HG02885 (cell line): Measurements from ENCODE around the gene RASGRP2.

Experiments used
- ATAC-seq: cut with Tn5 transposase; IDR thresholded peaks from one replicate; pipeline ENCODE4 v1.9.1; 2021; ENCODE audit warnings: mild to moderate bottlenecking; ENCODE audit not compliant: unreplicated experiment, poor library complexity

The RASGRP2 gene

DNA sequence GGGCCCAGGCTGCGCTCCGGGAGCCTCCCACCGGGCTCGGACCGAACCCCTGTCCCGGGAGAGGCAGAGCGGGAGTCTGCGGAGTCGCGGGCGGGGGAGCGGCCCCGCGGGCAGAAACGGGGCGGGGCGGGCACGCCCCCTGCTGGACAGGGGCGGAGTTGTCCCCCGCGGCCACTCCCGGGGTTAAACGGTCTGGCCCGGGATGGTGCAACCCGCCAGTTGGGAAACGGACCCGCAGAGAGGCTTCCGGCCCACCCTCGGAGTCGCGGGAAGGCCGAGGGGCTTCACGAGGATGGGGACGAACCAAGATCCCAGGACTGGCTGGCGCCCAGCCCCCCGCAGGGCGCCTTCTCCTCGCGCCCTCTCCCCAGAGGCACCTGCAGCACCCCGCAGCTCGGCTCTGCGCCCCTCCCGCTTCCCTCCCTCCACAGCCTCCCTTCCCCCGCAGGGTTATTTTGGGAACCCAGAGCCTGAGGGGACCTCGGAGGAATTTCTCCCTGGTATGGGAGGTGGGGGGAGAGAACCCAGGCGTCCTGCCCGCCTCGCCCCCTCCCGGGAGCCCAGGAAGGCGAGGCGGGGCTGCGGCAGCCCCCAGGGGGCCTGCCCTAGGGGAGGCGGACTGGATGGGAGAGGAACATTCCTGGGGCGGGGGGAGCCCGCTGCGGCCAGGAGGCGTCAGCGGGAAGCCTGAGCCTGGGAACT is 902 bp downstream of the RASGRP2 start:
- peak; percentile 45 for ATAC-seq

DNA sequence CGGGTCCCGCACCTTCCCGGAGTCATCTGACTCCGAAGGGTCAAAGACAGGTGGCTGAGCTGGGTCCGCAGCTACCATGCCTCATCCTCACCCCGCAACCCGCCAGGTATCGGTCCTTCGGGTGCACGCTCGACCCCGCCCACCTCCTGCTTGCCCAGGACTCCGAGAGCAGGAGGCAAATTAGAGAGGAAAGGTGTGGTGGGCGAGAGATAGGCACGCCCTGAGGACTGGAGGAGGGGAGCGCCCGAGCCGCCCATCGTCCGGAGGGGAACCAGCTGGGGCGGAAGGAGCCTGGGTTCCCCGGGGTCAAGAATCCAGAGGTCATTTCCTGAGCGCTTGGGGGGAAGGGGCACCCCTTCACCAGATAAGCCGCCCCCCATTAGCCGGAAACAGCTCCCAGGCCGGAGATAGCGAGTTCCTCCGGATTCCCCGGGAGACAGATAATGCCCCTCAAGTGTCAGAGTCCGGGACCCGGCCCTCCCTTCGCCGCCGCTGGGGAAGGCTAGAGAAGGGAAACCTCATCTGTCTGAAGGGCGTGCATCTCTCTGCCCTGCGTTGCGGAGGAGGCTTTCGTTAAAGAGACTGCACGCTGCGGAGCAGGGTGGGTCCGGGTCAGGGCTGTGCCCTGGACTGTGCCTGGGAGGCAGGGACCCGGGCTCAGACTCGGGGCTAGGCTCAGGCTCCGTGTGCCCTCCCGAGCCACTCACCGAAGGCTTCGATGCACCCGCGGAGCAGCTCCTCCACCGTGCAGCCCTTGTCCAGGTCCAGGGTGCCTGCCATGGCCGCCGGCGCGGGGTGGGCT is 1.7 kb downstream of the RASGRP2 start:
- peak; percentile 17 for ATAC-seq

DNA sequence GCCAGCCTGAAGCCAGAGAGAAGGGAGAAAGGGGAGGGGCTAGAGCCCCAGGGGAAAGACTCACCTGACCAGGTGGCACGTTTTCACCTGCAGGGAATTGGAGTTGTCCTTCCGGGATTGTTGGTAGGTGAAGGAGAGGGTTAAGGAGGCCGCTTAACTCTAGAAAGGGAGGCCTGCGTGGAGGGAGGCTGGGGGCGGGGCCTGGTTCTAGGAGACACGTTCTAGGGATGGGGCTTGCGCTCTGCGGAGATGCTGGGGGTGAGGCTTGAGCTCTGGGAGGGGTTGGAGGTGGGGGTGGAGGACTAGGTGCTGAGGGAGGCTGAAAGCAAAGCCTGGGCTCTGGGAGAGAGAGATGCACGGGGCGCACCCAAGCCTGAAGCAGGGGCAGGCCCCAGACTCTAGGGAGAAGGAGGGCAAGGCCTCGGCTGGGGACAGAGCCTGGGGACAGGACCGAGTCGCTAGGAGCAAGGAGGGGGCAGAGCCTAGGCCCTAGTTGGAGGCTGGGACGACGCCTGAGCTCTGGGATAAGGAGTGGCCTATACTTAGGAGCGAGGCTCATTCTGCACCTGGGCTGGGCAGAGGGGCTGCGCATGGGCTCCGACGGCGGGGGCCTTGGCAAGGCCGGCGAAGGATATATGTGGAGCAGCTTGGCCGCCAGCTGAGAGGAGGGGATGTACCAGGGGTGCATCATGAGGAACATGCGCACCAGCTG is 2.4 kb downstream of the RASGRP2 start:
- ATAC-seq, result no peak

GRCh38 chr11:64739871-64740270 is 4.1 kb downstream of the RASGRP2 start:
- no peak for ATAC-seq

DNA sequence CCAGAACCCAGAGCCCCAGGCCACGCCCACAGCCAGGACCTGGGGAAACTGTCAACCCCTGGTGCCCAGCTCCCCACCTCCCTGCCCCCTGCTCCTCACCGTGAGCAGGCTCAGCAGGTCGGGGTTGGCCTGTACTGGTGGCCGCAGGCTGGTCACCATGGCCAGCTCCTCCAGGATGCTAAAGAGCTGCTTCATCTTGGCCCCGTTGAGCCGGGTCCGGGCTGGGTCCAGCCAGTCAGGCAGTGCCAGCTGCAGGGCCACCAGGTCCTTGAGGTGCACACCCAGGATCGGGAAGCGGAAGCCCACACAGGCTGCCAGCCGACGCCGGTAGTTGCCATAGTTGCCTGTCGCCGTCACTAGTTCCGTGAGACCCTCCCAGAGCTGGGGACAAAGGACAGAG is 7.3 kb downstream of the RASGRP2 start:
- no peak for ATAC-seq

DNA sequence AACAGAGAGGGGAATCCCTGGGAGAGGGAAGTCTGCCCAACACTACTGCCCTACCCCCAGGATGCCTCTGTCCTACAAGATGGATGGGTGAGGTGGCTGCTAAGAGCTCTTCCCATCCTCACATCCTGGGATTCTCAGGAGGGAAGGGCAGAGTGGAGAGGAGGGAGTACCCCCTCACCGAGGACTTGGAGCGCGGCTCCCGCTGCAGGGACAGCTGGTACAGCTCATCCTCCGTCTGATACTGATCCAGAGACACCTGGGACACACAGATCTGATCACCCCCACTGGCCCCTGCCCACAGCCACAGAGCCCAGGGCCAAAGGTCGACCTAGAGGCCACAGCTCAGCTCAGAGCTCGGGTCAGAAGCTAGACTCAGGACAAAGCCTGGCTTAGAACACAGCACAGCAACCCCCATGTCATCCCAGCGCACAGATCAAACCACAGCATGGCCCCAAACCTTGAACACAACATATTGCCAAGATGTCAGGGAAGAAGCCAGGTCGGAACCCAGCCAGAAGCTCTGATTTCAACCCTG is 8.2 kb downstream of the RASGRP2 start:
- ATAC-seq, result no peak

GRCh38 chr11:64734811-64735724 is 8.9 kb downstream of the RASGRP2 start:
- no peak for ATAC-seq

DNA sequence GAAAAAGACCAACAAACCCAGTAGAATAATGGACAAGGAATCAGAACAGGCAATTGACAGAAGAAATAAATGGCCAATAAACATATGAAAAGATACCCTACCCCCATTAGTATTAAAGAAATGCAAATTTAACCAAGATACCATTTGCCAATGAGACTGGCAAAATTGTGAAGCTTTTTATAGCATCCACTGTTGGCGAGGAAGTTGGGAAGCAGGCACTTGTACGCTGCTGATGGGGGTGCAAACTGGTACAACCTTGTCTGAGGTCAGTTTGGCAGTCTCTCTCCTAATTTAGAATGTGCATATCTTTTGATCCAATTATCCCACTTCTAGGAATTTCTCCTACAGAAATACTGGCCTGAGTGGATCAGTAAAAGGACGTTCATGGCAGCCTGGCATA is 12.3 kb downstream of the RASGRP2 start:
- ATAC-seq, result no peak

DNA sequence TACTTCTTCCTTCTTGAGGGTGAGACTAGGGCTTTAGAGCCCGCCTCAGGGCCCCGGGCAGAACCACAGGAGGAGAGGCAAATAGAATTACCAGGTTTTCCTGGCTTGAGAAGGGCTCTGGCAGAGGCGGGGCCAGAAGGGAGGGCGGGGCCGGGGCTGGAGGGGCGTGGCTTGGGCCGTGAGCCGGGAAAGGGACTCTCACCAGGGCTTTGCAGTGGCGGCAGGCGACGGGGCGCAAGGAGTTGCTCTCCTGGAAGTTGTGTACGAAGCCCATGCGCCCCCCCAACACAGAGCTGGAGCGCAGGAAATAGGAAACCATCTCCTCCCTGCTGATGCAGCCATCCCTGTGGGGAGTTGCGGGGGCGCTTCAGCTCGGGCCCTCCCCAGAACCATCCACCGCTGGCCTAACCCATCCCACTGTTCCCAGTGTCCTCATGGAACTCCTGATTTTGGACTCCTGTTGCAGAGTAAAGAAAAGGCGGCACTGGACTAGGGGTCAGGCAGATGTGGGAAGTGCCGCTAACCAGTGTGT is 14.0 kb downstream of the RASGRP2 start:
- ATAC-seq, result no peak

GRCh38 chr11:64728757-64729365 is 15.1 kb downstream of the RASGRP2 start:
- ATAC-seq, result no peak

GRCh38 chr11:64726867-64727530 is 16.9 kb downstream of the RASGRP2 start:
- no peak for ATAC-seq

- no peak for ATAC-seq
Observed at GRCh38 chr11:64726211-64726641, 17.7 kb downstream of the RASGRP2 start.

DNA sequence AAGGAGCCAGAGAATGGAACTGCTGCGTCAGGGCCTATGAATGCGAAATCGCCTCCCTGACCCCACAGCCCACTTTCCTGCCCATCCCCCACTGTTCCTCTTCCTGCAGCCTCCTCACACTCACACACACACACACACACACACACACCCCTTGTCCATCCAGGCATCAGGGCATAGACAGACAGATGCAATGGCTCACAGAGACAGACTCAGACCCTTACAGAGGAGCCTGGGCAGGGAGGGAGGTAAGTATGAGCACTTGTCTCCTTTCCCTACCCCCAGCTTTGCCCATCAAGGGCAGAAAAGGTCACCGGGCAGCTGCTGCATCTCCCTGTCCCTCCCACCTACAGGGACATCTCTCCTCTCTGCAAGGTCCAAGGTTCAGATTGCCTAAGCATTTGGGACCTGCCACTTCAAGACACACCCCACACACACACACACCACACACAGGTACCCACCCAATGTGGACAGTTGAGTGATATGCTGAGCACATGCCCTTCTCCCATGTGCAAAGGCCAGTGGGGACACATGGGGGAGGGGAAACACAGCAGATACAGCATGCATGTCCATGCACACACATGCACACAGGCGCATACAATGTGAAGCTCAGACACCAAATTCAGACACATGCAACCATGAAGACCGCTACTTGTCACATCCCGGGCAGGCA is 18.9 kb downstream of the RASGRP2 start:
- no peak for ATAC-seq

- ATAC-seq, result no peak
Observed at GRCh38 chr11:64723907-64724862, 19.8 kb downstream of the RASGRP2 start.

- peak; percentile 80 for ATAC-seq
Observed at GRCh38 chr11:64723117-64723906, 20.6 kb downstream of the RASGRP2 start, which contains the start of gene NRXN2. TSS of gene NRXN2 (minus strand) at chr11:64723197. CDS start at chr11:64713699, 9,498 bp downstream.
